ENCODE measurements around the gene MIER3.

DNA sequence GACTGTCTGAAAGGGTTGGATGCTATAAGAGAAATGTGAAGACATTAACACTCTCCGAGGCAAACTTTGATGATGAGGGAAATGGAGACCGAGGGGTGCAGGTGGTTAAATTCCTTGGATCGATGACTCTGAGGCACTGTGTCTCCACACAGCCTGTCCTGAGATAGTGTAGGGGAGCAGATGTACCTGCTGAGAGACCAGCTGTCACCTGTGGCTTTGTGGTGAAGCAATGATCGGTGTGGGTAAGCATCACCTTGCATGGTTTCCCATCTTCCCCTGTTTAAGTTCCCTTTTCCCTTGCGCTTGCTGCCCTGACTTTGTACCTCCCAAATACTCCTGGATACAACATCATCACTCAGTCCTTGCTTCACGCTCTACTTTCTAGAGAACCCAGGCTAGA lies 9.8 kb upstream of the MIER3 start:
- TF ChIP-seq, protein P1, sequence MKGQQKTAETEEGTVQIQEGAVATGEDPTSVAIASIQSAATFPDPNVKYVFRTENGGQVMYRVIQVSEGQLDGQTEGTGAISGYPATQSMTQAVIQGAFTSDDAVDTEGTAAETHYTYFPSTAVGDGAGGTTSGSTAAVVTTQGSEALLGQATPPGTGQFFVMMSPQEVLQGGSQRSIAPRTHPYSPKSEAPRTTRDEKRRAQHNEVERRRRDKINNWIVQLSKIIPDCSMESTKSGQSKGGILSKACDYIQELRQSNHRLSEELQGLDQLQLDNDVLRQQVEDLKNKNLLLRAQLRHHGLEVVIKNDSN (CRISPR knock-in tag; IDR thresholded peaks at IDR 0.05) = no peak
- no peak for TF ChIP-seq NR2C1 (IDR thresholded peaks at IDR 0.05)
- TF ChIP-seq NR2C1 (tag; IDR thresholded peaks at IDR 0.05) = no peak
- no peak for TF ChIP-seq KAT7 (CRISPR knock-in tag; IDR thresholded peaks at IDR 0.05; ENCODE audit: borderline replicate concordance)
- TF ChIP-seq NFRKB (IDR thresholded peaks at IDR 0.05; ENCODE audit: low read depth) = no peak
- TF ChIP-seq RFX5 (IDR thresholded peaks at IDR 0.05; ENCODE audit: low read depth, low read length) = no peak
- no peak for TF ChIP-seq ARNT (IDR thresholded peaks at IDR 0.05)
- TF ChIP-seq BACH1 (tag; IDR thresholded peaks at IDR 0.05) = no peak
- no peak for TF ChIP-seq IFI16 (CRISPR knock-in tag; IDR thresholded peaks at IDR 0.05)
- no peak for TF ChIP-seq NBN (IDR thresholded peaks at IDR 0.05; ENCODE audit: low read depth)
- no peak for TF ChIP-seq CHD4 (IDR thresholded peaks at IDR 0.05; ENCODE audit: insufficient read depth, insufficient replicate concordance, low read depth, low read length, poor library complexity, severe bottlenecking)
